Measurements from ENCODE around the gene FBXL13. TPM values are rescaled to one million over a fixed set of nuclear protein-coding genes. Genes with fewer than 3 reads are reported as not detected.
"Not testable (repeated sequence)": the region's sequence is repeated elsewhere in the genome, so short reads cannot be mapped to it uniquely, and the experiment has no call there.

Gene FBXL13
- total RNA-seq, 2 donors from 2014 or later = 0.45 to 1.1 TPM

DNA sequence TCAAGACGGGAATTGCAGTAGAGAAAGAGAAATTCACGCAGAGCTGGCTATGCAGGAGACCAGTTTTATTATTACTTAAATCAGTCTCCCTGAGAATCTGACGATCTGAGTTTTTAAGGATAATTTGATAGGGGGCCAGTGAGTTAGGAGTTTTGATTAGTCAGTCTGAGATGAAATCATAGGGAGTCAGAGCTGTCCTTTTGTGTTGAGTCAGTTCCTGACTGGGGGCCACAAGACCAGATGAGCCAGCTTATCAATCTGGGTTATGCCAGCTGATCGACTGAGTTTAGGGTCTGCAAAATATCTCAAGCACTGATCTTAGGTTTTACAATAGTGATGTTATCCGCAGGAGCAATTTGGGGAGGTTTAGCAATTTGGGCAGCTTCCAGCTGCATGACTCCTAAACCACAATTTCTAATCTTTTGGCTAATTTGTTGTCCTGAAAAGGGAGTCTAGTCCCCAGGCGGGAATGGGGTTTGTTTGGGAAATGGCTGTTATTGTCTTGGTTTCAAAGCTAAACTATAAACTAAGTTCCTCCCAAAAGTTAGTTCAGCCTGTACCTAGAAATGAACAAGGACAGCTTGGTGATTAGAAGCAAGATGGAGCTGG lies 278.5 kb downstream of the FBXL13 start:
- not testable (repeated sequence) for H3K9me3 Mint-ChIP-seq, H3K4me1 Mint-ChIP-seq, H3K4me3 Mint-ChIP-seq, H3K27me3 Mint-ChIP-seq, H3K27ac Mint-ChIP-seq
- ATAC-seq (replicated peaks) = peak; percentile 55
- peaks cover 13% of the 10 kb centered on the region for H3K36me3 Mint-ChIP-seq (ENCODE audit: low read depth)

DNA sequence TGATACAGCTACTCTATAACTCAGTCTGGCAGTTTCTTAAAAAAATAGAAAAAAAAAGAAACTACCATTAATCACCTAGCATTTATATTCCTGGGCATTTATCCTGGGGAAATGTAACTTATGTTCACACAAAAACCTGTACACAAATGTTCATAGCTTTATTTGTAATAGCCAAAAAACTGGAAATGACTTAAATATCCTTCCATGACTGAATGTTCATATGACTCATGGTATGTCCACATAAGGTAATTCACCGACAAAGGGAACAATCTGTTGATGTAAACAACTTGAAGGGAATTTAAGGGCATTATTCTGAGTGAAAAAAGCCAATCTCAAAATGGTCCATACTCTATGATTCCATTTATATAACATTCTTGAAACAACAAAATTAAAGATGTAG lies 280.0 kb downstream of the FBXL13 start:
- H3K4me3 Mint-ChIP-seq, H3K4me1 Mint-ChIP-seq: not testable (repeated sequence)
- peaks cover 13% of the 10 kb centered on the region for H3K36me3 Mint-ChIP-seq (ENCODE audit: low read depth)

DNA sequence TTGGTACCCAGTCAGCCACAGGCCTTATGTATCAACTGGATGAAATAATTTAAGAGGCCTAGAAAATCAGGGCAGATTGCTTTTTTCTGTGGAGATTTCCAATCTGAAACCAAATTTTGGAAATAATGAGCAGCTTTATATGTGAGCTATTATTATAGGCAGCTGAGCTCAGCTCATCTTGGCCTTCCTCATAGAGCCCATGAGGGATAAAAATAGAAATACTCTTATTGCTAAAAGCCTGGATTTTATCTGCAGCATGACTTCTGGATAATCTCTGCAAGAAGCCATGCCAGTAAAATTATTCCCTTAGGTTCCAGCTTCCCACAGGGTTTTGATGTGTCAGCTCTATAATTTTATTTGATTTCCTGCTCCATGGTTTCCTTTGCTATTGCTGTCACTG lies 282.8 kb downstream of the FBXL13 start:
- not testable (repeated sequence) for ATAC-seq (replicated peaks)
- H3K36me3 Mint-ChIP-seq (ENCODE audit: low read depth) = peaks cover 12% of the 10 kb centered on the region

More for the DNA sequence above, 280.0 kb downstream of the FBXL13 start:
- H3K9me3 Mint-ChIP-seq; H3K27me3 Mint-ChIP-seq; ATAC-seq (replicated peaks); H3K27ac Mint-ChIP-seq: not testable (repeated sequence)

DNA sequence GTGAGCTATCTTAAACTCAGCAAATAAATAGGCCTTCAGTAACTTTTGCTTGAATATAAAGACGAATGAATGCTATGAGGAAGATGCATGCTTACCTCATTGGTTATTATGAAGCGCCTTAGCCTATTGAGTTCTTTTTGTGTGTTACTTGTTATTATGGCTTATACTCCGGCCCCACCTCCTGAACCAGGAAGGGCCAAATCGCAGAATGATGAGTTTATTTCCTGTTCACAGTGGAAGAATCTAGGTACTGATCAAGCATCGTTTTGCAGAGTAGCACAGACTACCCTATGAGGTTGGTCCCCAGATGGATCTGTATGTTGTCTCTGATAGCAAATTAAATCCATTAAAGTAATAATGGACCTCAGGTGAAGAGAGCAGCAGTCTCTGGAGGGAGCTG lies 283.2 kb downstream of the FBXL13 start:
- H3K4me3 Mint-ChIP-seq; H3K36me3 Mint-ChIP-seq (ENCODE audit: low read depth); H3K9me3 Mint-ChIP-seq; H3K27ac Mint-ChIP-seq; H3K27me3 Mint-ChIP-seq; H3K4me1 Mint-ChIP-seq; ATAC-seq (replicated peaks): not testable (repeated sequence)

More for the DNA sequence above, 282.8 kb downstream of the FBXL13 start:
- H3K4me1 Mint-ChIP-seq, H3K27me3 Mint-ChIP-seq, H3K9me3 Mint-ChIP-seq, H3K4me3 Mint-ChIP-seq, H3K27ac Mint-ChIP-seq: not testable (repeated sequence)

DNA sequence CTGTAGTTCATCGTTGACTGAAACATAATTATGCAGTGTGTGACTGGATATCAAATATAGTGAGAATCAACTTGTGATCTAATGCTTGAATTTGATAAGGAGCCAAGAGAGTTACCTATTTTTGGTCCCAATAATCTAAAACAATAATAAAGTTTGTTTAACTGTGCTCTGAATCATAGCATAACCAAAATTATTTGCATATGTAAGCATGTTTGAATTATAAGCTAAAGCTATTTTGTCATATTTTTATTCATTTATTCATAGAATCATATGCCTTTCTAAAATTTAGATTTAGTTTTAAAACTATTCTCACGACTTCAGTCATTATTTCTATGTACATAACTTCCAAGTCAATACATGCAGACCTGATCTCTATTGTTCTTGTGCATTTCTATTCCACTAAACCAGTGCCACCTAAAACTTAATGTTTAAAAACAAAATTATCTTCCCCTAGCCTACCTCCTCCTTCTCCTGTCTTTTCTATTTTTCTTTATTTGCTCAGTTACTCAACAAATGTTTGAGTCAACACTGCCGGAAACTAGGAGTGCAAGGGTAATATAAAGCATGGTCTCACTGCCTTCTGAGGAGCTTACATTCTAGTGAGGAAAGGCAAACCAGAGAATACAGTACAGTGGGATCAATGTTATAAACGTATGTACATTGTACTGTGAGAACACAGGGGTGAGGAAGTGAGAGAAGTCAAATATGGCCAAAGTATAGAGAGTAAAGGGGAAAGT lies 284.1 kb downstream of the FBXL13 start:
- not testable (repeated sequence) for H3K36me3 Mint-ChIP-seq (ENCODE audit: low read depth); ATAC-seq (replicated peaks); H3K9me3 Mint-ChIP-seq; H3K27me3 Mint-ChIP-seq; H3K4me1 Mint-ChIP-seq; H3K27ac Mint-ChIP-seq; H3K4me3 Mint-ChIP-seq

DNA sequence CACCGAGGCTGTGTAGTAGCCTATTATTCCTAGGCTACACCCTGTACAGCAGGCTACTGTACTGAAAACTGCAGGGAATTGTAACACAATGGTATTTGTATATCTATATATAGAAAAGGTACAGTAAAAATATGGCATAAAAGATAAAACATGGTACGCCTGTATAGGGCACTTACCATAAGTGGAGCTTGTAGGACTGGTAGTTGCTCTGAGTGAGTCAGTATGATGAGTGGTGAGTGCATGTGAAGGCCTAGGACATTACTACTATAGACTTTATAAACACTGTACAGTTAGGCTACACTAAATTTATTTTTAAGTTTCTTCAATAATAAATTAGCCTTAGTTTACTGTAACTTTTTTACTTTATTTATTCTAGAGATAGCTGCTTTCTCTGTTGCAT lies 285.8 kb downstream of the FBXL13 start:
- not testable (repeated sequence) for H3K27me3 Mint-ChIP-seq; H3K9me3 Mint-ChIP-seq; H3K4me3 Mint-ChIP-seq; H3K4me1 Mint-ChIP-seq; H3K27ac Mint-ChIP-seq; ATAC-seq (replicated peaks); H3K36me3 Mint-ChIP-seq (ENCODE audit: low read depth)

DNA sequence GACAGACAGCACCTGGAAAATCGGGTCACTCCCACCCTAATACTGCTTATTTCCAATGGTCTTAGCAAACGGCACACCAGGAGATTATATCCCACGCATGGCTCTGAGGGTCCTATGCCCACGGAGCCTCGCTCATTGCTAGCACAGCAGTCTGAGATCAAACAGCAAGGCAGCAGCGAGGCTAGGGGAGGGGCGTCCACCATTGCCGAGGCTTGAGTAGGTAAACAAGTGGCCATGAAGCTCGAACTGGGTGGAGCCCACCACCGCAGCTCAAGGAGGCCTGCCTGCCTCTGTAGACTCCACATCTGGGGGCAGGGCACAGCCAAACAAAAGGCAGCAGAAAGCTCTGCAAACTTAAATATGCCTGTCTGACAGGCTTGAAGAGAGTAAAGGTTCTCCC lies 293.7 kb downstream of the FBXL13 start:
- ATAC-seq (replicated peaks); H3K9me3 Mint-ChIP-seq; H3K27ac Mint-ChIP-seq; H3K4me1 Mint-ChIP-seq; H3K27me3 Mint-ChIP-seq; H3K4me3 Mint-ChIP-seq: not testable (repeated sequence)
- peaks cover 18% of the 10 kb centered on the region for H3K36me3 Mint-ChIP-seq (ENCODE audit: low read depth)

DNA sequence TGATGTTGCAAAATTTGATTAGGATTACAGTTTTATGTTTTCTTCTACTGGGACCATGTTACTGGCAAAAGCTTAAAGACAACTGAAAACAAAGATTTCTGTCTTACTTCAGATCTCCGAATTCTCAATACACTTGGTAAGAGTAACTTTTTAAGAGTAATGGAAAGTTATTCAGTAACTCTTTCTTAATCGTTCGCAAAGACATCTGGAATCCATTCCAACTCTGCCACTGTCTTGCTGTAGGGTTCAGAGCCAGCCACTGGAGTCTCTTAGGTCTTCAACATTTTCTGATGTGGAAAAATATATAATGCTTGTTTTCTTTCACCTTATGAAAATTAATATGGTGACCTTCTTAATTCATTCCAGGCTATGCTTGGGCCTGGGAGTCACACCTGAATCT lies 295.9 kb downstream of the FBXL13 start:
- H3K4me1 Mint-ChIP-seq; H3K4me3 Mint-ChIP-seq; ATAC-seq (replicated peaks); H3K9me3 Mint-ChIP-seq; H3K27ac Mint-ChIP-seq; H3K27me3 Mint-ChIP-seq: not testable (repeated sequence)
- peaks cover 18% of the 10 kb centered on the region for H3K36me3 Mint-ChIP-seq (ENCODE audit: low read depth)

DNA sequence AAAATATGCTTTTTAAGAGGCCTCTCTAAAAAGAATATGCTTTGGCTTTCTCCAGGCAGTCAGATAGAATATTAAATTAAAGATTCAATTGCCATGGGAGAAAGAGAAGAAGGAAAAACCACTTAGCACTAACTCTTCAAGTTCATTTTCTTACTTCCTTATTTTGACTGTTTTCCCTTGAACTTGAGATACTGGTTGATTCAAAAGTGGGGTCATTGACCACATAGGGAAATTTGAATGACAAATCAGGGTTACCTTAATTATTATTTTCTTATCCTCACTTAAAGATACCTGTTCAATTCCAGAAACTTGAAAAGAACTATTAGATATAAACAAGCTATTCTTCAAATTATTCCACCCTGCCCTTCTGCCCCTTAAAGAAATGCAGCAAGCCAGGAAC lies 298.4 kb downstream of the FBXL13 start:
- H3K9me3 Mint-ChIP-seq; H3K27me3 Mint-ChIP-seq; ATAC-seq (replicated peaks); H3K27ac Mint-ChIP-seq; H3K4me1 Mint-ChIP-seq; H3K4me3 Mint-ChIP-seq: not testable (repeated sequence)
- peaks cover 18% of the 10 kb centered on the region for H3K36me3 Mint-ChIP-seq (ENCODE audit: low read depth)

DNA sequence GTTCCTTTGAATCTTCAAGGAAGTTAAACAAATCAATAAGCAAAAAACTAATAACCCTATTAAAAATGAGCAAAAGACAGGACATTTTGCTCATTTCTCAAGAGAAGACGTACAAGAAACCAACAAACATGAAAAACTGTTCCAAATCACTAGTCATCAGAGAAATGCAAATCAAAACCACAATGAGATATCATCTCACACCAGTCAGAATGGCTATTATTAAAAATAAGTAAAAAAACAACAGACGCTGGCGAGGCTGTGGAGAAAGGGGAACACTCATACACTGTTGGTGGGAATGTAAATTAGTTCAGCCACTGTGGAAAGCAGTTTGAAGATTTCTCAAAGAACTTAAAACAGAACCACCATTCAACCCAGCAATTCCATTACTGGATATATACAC lies 304.1 kb downstream of the FBXL13 start:
- ATAC-seq (replicated peaks); H3K9me3 Mint-ChIP-seq; H3K27me3 Mint-ChIP-seq; H3K36me3 Mint-ChIP-seq (ENCODE audit: low read depth); H3K27ac Mint-ChIP-seq; H3K4me1 Mint-ChIP-seq; H3K4me3 Mint-ChIP-seq: not testable (repeated sequence)

DNA sequence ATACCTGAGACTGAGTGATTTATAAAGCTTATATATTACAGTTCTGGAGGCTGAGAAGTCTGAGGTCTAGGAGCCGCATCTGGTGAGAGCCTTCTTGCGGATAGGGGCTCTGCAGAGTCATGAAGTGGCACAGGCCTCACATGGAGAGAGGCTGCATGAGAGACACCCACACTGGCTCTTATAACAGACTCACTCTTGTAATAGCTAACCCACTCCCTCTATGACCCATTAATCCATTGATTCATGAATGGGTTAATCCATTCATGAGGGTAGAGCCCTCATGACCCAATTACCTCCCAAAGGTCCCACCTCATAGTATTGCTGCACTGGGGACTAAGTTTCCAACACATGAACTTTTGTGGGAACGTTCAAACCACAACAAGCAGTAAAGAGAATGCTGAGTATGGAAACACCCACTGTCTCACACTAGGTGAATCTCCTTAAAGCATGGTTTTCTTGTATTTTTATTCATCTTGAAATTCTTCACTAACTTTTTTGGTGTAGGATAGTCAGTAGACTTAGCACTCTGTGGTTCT lies 304.9 kb downstream of the FBXL13 start:
- H3K4me3 Mint-ChIP-seq; ATAC-seq (replicated peaks); H3K27ac Mint-ChIP-seq; H3K27me3 Mint-ChIP-seq; H3K4me1 Mint-ChIP-seq; H3K9me3 Mint-ChIP-seq; H3K36me3 Mint-ChIP-seq (ENCODE audit: low read depth): not testable (repeated sequence)

DNA sequence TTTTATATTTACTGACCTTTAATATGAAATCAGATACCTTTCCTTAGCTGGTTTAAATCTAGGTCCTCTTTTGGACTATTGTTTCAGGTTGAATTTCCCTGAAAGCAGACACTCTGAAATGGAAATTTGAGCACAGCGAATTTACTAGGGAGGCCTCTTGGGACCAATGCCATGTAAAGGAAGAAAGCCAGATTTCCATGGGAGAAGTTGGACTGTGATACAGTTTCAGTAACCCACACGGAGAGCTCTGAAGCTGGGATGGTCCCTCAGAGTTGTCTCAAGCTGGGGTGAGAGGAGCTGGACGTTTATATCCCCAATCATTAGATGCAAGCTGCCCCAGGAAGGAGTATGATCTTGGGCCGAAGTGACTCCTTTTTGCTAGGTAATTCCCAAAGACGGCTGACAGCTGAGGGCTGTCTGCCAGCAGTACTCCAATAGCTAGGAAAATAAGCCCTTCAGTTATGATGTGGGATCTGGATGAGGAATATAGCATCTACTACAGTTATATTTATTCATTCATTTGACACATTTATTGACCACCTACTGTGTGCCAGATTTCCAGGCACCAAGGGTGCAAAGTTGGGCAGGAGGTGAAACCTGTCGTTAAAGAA lies 311.2 kb downstream of the FBXL13 start:
- not testable (repeated sequence) for H3K4me3 Mint-ChIP-seq; H3K9me3 Mint-ChIP-seq; H3K27ac Mint-ChIP-seq; H3K36me3 Mint-ChIP-seq (ENCODE audit: low read depth); H3K4me1 Mint-ChIP-seq; ATAC-seq (replicated peaks); H3K27me3 Mint-ChIP-seq
